K562 (cell line): ENCODE measurements around the gene GALNT9. TPM values are rescaled to one million over a fixed set of nuclear protein-coding genes. Genes with fewer than 3 reads are reported as not detected.

Experiments
- C11orf30 ChIP-seq: fragments of 450-650 bp; IDR thresholded peaks from 2 replicates; pipeline ENCODE4 v1.6.1; 2016; ENCODE audit warnings: low read depth, mild to moderate bottlenecking
- CREB1 ChIP-seq, 2 experiments: sonication (generic) in 1 of 2; formaldehyde crosslinking in 1 of 2; IDR thresholded peaks; 2 replicates each; pipeline versions ENCODE4 v1.6.1 to v1.8.0; 2012 to 2022; ENCODE audit warnings: inconsistent platforms in 1 of 2, mild to moderate bottlenecking in 1 of 2, missing genetic modification reagents in 1 of 2, moderate library complexity in 1 of 2
- EGR1 ChIP-seq: fragments of 450-650 bp; conservative IDR thresholded peaks from 2 replicates; pipeline ENCODE4 v1.6.1; 2017; ENCODE audit warnings: mild to moderate bottlenecking
- GMEB1 ChIP-seq: fragments of 250-450 bp; sonication (Bioruptor Pico); IDR thresholded peaks from 2 replicates; pipeline ENCODE4 v1.4.0; 2020; ENCODE audit warnings: mild to moderate bottlenecking
- HNRNPLL ChIP-seq: fragments of 200-400 bp; formaldehyde crosslinking; IDR thresholded peaks from 2 replicates; pipeline ENCODE4 v1.6.1; 2017; ENCODE audit warnings: low read length, low read depth, mild to moderate bottlenecking; ENCODE audit not compliant: poor library complexity, severe bottlenecking
- KLF16 ChIP-seq: IDR thresholded peaks from 2 replicates; pipeline ENCODE4 v1.6.1; 2016; ENCODE audit warnings: antibody characterized with exemption
- L3MBTL2 ChIP-seq: fragments of 450-650 bp; IDR thresholded peaks from 2 replicates; pipeline ENCODE4 v1.6.1; 2016; ENCODE audit warnings: mild to moderate bottlenecking, moderate library complexity
- MGA ChIP-seq: fragments of 450-650 bp; IDR thresholded peaks from 2 replicates; pipeline ENCODE4 v1.6.1; 2016; ENCODE audit warnings: mild to moderate bottlenecking, moderate library complexity
- NR1H2 ChIP-seq: sonication (generic); formaldehyde crosslinking; IDR thresholded peaks from 2 replicates; pipeline ENCODE4 v1.4.0; 2020; ENCODE audit warnings: mild to moderate bottlenecking, missing genetic modification reagents
- NRF1 ChIP-seq, 2 experiments: fragments of 450-650 bp; IDR thresholded peaks in 1 of 2; conservative IDR thresholded peaks in 1 of 2; 2 replicates each; pipeline ENCODE4 v1.6.1; 2014; ENCODE audit warnings: mild to moderate bottlenecking in 2 of 2
- SIX5 ChIP-seq, 2 experiments: IDR thresholded peaks; 2 replicates each; pipeline ENCODE4 v1.6.1; 2011; ENCODE audit warnings: low read length in 2 of 2, borderline replicate concordance in 1 of 2, low read depth in 1 of 2, mild to moderate bottlenecking in 1 of 2, moderate library complexity in 1 of 2; ENCODE audit not compliant: insufficient read depth in 1 of 2
- TFAP4 ChIP-seq: sonication (generic); formaldehyde crosslinking; IDR thresholded peaks from 2 replicates; pipeline ENCODE4 v1.8.0; 2022; ENCODE audit warnings: missing genetic modification reagents, mild to moderate bottlenecking, moderate library complexity, borderline replicate concordance
- WHSC1 ChIP-seq: IDR thresholded peaks from one replicate; pipeline ENCODE4 v1.6.1; 2012; ENCODE audit warnings: low read length, control low read depth, inconsistent platforms
- polyA plus RNA-seq, 8 experiments: library from polyadenylated mRNA; depleted of rRNA in 4 of 8; stranded (reverse) in 5 of 8; unstranded in 3 of 8; fragments of >200 nt; fragmentation: Nextera tagmentation in 2 of 8; fragmentation: Illumina TruSeq in 1 of 8; extraction: Ambion mirVana in 2 of 8; extraction: Trizol in 1 of 8; gene quantifications; 2 replicates each; pipeline versions ENCODE4 v1.2.1 to v1.2.3, GENCODE V29; 2011 to 2014; ENCODE audit warnings: inconsistent platforms in 1 of 8, missing spikeins in 1 of 8
- total RNA-seq, 7 experiments: library from RNA; depleted of rRNA in 6 of 7; stranded (reverse); fragments of >200 nt in 6 of 7; fragmentation: Illumina TruSeq in 2 of 7; extraction: Trizol in 2 of 7; gene quantifications; 2 replicates each; pipeline versions ENCODE4 v1.2.1 to v1.2.3, GENCODE V29; 2011 to 2021; ENCODE audit warnings: low replicate concordance in 1 of 7

The GALNT9 gene
- total and polyA plus RNA-seq, 9 of the 15 experiments (the other 6 are each of a cell fraction or from before 2014, with no cell fraction given): not detected

GRCh38 chr12:132189378-132190011 is 139.9 kb downstream of the GALNT9 start (continued):
- peak; percentile 57 for TF ChIP-seq MGA
- no peak for TF ChIP-seq KLF16
- peak; percentile 43; the same call in 1 of the 2 replicates for TF ChIP-seq TFAP4 (CRISPR knock-in tag)
- peak; percentile 93 for TF ChIP-seq HNRNPLL
- no peak for TF ChIP-seq CREB1 (IDR thresholded peaks at IDR 0.05)
- peak; percentile 47; the same call in 1 of the 2 replicates for TF ChIP-seq CREB1 (CRISPR knock-in tag; IDR thresholded peaks at IDR 0.05)
- no peak for TF ChIP-seq C11orf30
- peak; percentile 83 to 85 for TF ChIP-seq NRF1 (conservative IDR thresholded peaks at IDR 0.05 in 1 of 2, IDR thresholded peaks at IDR 0.05 in 1 of 2)
- peak; percentile 91 for TF ChIP-seq L3MBTL2
- no peak for TF ChIP-seq WHSC1
- 0 out of 2 replicates have a peak, but pooled peaks have one; percentile 25 for TF ChIP-seq EGR1
- TF ChIP-seq SIX5 (IDR thresholded peaks at IDR 0.05; ENCODE audit: borderline replicate concordance in 1 of 2, insufficient read depth in 1 of 2, low read depth in 1 of 2, low read length in 2 of 2): no peak
- TF ChIP-seq NR1H2 (CRISPR knock-in tag): no peak
- peak; percentile 30; the same call in 1 of the 2 replicates for TF ChIP-seq GMEB1 (CRISPR knock-in tag)
